HepG2 (cell line): ENCODE measurements around the gene ANKRD65. TPM values are rescaled to one million over a fixed set of nuclear protein-coding genes. Genes with fewer than 3 reads are reported as not detected.

Experiments used
- CENPX ChIP-seq: sonication (generic); formaldehyde crosslinking; IDR thresholded peaks from 2 replicates; pipeline ENCODE4 v1.9.0; 2021; ENCODE audit warnings: mild to moderate bottlenecking, missing genetic modification reagents, moderate library complexity
- ELF1 ChIP-seq: sonication (generic); formaldehyde crosslinking; IDR thresholded peaks from 2 replicates; pipeline ENCODE4 v1.4.0; 2020; ENCODE audit warnings: missing genetic modification reagents
- HNF1A ChIP-seq, 2 experiments: sonication (generic) in 1 of 2; formaldehyde crosslinking in 1 of 2; IDR thresholded peaks; 2 replicates each; pipeline versions ENCODE4 v1.4.0 to v1.6.1; 2016 to 2020; ENCODE audit warnings: borderline replicate concordance in 1 of 2, low read depth in 1 of 2, mild to moderate bottlenecking in 1 of 2, missing genetic modification reagents in 1 of 2
- SIN3A ChIP-seq: IDR thresholded peaks from 2 replicates; pipeline ENCODE4 v1.6.1; 2011; ENCODE audit warnings: low read depth, mild to moderate bottlenecking, control low read depth, low read length, borderline replicate concordance
- SOX13 ChIP-seq, 3 experiments: fragments of 450-650 bp in 1 of 3; sonication (generic) in 1 of 3; formaldehyde crosslinking in 1 of 3; IDR thresholded peaks in 2 of 3; conservative IDR thresholded peaks in 1 of 3; 2 replicates each; pipeline versions ENCODE4 v1.5.0 to v1.6.1; 2016 to 2020; ENCODE audit warnings: antibody characterized with exemption in 1 of 3, mild to moderate bottlenecking in 1 of 3, missing compliant biosample characterization in 1 of 3, missing genetic modification reagents in 1 of 3, moderate library complexity in 1 of 3
- SYNCRIP ChIP-seq: fragments of 200-400 bp; formaldehyde crosslinking; IDR thresholded peaks from 2 replicates; pipeline ENCODE4 v1.6.1; 2018; ENCODE audit warnings: mild to moderate bottlenecking, low read depth, low read length; ENCODE audit not compliant: insufficient read depth
- ZBTB3 ChIP-seq: sonication (generic); formaldehyde crosslinking; IDR thresholded peaks from 2 replicates; pipeline ENCODE4 v1.4.0; 2020; ENCODE audit warnings: low read depth, mild to moderate bottlenecking, moderate library complexity, missing genetic modification reagents, borderline replicate concordance
- ZBTB33 ChIP-seq: sonication (generic); formaldehyde crosslinking; IDR thresholded peaks from 2 replicates; pipeline ENCODE4 v1.4.0; 2020; ENCODE audit warnings: missing genetic modification reagents
- ZBTB37 ChIP-seq: sonication (generic); formaldehyde crosslinking; IDR thresholded peaks from 2 replicates; pipeline ENCODE4 v1.4.0; 2020; ENCODE audit warnings: mild to moderate bottlenecking, missing genetic modification reagents
- ZBTB43 ChIP-seq: sonication (generic); formaldehyde crosslinking; conservative IDR thresholded peaks from 2 replicates; pipeline ENCODE4 v1.4.0; 2020; ENCODE audit warnings: missing genetic modification reagents
- ZC3H13 ChIP-seq: sonication (generic); formaldehyde crosslinking; IDR thresholded peaks from 2 replicates; pipeline ENCODE4 v1.8.1; 2023; ENCODE audit warnings: mild to moderate bottlenecking, missing genetic modification reagents, moderate library complexity
- ZNF572 ChIP-seq: sonication (generic); formaldehyde crosslinking; IDR thresholded peaks from 2 replicates; pipeline ENCODE4 v1.5.1; 2020; ENCODE audit warnings: mild to moderate bottlenecking, missing genetic modification reagents
- polyA plus RNA-seq, 8 experiments: library from polyadenylated mRNA; depleted of rRNA in 3 of 8; stranded (reverse) in 7 of 8; unstranded in 1 of 8; fragments of >200 nt; fragmentation: Illumina TruSeq in 4 of 8; extraction: Trizol in 4 of 8; gene quantifications; 2 replicates each; pipeline versions ENCODE4 v1.2.1 to v1.2.3, GENCODE V29; 2011 to 2016; ENCODE audit warnings: low read depth in 4 of 8, missing spikeins in 1 of 8, mixed read lengths in 1 of 8; ENCODE audit not compliant: insufficient read depth in 1 of 8
- total RNA-seq, 5 experiments: library from RNA; depleted of rRNA; stranded (reverse); fragments of >200 nt; fragmentation: Illumina TruSeq; extraction: Trizol; gene quantifications; 2 replicates each; pipeline ENCODE4 v1.2.3, GENCODE V29; 2016; ENCODE audit warnings: low read depth in 1 of 5
- TF ChIP-seq, protein P1 (sequence below): sonication (generic); formaldehyde crosslinking; IDR thresholded peaks from 2 replicates; pipeline ENCODE4 v1.4.0; 2020; ENCODE audit warnings: missing genetic modification reagents, mild to moderate bottlenecking, borderline replicate concordance

ANKRD65 gene
- total and polyA plus RNA-seq, 2 of the 13 experiments (the other 11 are each of a cell fraction or from before 2014, with no cell fraction given): 12.1 to 30.1 TPM

DNA sequence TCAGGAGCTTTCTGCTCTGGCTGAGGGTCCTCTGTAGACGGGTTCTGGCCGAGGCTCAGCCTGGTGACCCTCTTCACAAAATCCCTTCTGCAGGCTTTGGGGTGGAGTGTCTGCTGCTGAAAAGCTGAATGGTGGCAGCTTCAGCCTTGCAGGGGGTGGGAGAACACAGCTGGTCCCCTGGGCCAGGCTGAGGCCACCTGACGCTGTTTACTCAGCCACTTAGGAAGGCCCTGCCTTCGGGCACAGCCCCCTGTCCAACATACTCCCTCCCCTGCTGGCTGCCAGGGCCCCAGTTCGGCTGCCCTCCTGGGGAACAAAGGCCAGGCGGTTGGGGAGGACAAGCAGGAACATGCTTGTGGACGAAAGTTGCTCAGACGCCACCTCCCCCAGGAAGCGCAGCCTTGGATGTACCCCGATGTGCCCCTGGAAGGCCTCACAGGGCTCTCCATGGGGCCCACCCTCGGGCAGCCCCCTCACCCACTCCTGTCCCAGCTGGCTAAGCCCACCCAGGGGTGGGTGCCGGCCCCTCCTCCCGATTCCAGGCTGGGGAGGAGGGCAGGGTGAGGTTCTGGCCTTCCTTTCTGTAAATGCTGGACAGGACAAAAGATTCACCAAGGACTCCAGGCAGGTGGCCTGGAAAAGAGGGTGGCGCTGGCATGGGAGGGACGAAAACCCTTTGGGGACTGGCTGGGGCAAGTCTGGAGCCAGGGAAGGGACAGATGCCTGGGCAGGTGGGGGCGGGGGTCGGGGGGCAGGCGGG, at the start of gene ANKRD65 (continued):
- TF ChIP-seq ZBTB33 (CRISPR knock-in tag) (peak; percentile 47; the same call in 1 of the 2 replicates), SOX13 (IDR thresholded peaks at IDR 0.05) (no peak), SOX13 (CRISPR knock-in tag; conservative IDR thresholded peaks at IDR 0.05 in 1 of 2, IDR thresholded peaks at IDR 0.05 in 1 of 2) (peak in 1 of 2 experiments; percentile 55; a peak in 1 of 4 replicates), HNF1A (IDR thresholded peaks at IDR 0.05; ENCODE audit: low read depth) (peak; percentile 39; the same call in 1 of the 2 replicates), HNF1A (CRISPR knock-in tag; IDR thresholded peaks at IDR 0.05; ENCODE audit: borderline replicate concordance) (peak; percentile 30; the same call in 1 of the 2 replicates), ELF1 (peak; percentile 56; the same call in 1 of the 2 replicates), ZBTB43 (0 out of 2 replicates have a peak, but pooled peaks have one; percentile 28), ZBTB37 (no peak), SIN3A (peak; percentile 82; the same call in 1 of the 2 replicates), SYNCRIP (no peak), ZNF572 (CRISPR knock-in tag) (no peak), ZBTB3 (CRISPR knock-in tag) (no peak), CENPX (CRISPR knock-in tag) (no peak), ZC3H13 (CRISPR knock-in tag) (no peak)
- TF ChIP-seq, protein P1, sequence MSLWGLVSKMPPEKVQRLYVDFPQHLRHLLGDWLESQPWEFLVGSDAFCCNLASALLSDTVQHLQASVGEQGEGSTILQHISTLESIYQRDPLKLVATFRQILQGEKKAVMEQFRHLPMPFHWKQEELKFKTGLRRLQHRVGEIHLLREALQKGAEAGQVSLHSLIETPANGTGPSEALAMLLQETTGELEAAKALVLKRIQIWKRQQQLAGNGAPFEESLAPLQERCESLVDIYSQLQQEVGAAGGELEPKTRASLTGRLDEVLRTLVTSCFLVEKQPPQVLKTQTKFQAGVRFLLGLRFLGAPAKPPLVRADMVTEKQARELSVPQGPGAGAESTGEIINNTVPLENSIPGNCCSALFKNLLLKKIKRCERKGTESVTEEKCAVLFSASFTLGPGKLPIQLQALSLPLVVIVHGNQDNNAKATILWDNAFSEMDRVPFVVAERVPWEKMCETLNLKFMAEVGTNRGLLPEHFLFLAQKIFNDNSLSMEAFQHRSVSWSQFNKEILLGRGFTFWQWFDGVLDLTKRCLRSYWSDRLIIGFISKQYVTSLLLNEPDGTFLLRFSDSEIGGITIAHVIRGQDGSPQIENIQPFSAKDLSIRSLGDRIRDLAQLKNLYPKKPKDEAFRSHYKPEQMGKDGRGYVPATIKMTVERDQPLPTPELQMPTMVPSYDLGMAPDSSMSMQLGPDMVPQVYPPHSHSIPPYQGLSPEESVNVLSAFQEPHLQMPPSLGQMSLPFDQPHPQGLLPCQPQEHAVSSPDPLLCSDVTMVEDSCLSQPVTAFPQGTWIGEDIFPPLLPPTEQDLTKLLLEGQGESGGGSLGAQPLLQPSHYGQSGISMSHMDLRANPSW (CRISPR knock-in tag): no peak
